Forelimb muscle (tissue), 1 donor: Measurements from ENCODE around the gene SPEN. TPM values are rescaled to one million over a fixed set of nuclear protein-coding genes. Genes with fewer than 3 reads are reported as not detected.

Experiments used
- DNase-seq: peaks from one replicate; pipeline ENCODE4 v3.0.0-alpha.2; 2013; ENCODE audit warnings: low read depth
- polyA plus RNA-seq: library from polyadenylated mRNA; unstranded; fragments of 120-200 nt; gene quantifications from one replicate; pipeline ENCODE4 v1.2.1, GENCODE V29; 2013; ENCODE audit not compliant: insufficient read length

SPEN gene
- polyA plus RNA-seq, 1 donor = 30.8 TPM

- no peak for DNase-seq
Observed at GRCh38 chr1:15947382-15948090, 100.0 kb downstream of the SPEN start.

- DNase-seq = no peak
Observed at GRCh38 chr1:15948091-15948591, 100.6 kb downstream of the SPEN start.

- DNase-seq = no peak
Observed at GRCh38 chr1:15948595-15949452, 101.3 kb downstream of the SPEN start.

- DNase-seq = peak; percentile 50
Observed at GRCh38 chr1:15949453-15950245, 102.1 kb downstream of the SPEN start.

- DNase-seq = no peak
Observed at GRCh38 chr1:15950302-15950701, 102.8 kb downstream of the SPEN start.

GRCh38 chr1:15950763-15951295 lies 103.3 kb downstream of the SPEN start:
- DNase-seq = no peak

GRCh38 chr1:15951341-15952153 lies 104.0 kb downstream of the SPEN start:
- DNase-seq = no peak

- no peak for DNase-seq
Observed at GRCh38 chr1:15952317-15953258, 105.1 kb downstream of the SPEN start.

GRCh38 chr1:15953294-15953771 lies 105.8 kb downstream of the SPEN start:
- no peak for DNase-seq

- no peak for DNase-seq
Observed at GRCh38 chr1:15953791-15954241, 106.3 kb downstream of the SPEN start.

GRCh38 chr1:15954316-15954715 lies 106.8 kb downstream of the SPEN start:
- no peak for DNase-seq

GRCh38 chr1:15955552-15955951 lies 108.0 kb downstream of the SPEN start:
- DNase-seq = no peak

- DNase-seq = no peak
Observed at GRCh38 chr1:15956150-15956549, 108.6 kb downstream of the SPEN start.

- DNase-seq = no peak
Observed at GRCh38 chr1:15957221-15958095, 110.0 kb downstream of the SPEN start.

- DNase-seq = no peak
Observed at GRCh38 chr1:15958111-15958510, 110.6 kb downstream of the SPEN start.

- no peak for DNase-seq
Observed at GRCh38 chr1:15958793-15959192, 111.3 kb downstream of the SPEN start.

- DNase-seq = no peak
Observed at GRCh38 chr1:15959424-15959823, 111.9 kb downstream of the SPEN start.

- DNase-seq = no peak
Observed at GRCh38 chr1:15959827-15960446, 112.4 kb downstream of the SPEN start.
